Endothelial cell of umbilical vein (primary cell): ENCODE results near the gene ZCWPW1. TPM values are rescaled to one million over a fixed set of nuclear protein-coding genes. Genes with fewer than 3 reads are reported as not detected.
A peak's percentile ranks its signal among the peaks of the same experiment; 100 is the strongest.

Experiments
- Bru-seq: library from RNA; stranded (reverse); fragments of 400-500 nt; gene quantifications from one replicate; lab custom pipeline; 2021; lab: Mats Ljungman, UMichigan
- BruChase-seq, 2 experiments: library from RNA; stranded (reverse); fragments of 400-500 nt; gene quantifications; one replicate each; lab custom pipeline; 2021; lab: Mats Ljungman, UMichigan
- BruUV-seq: library from RNA; stranded (reverse); fragments of 400-500 nt; replicated peaks from 2 replicates; lab custom pipeline; 2021; lab: Mats Ljungman, UMichigan
- CTCF ChIA-PET: fragments of 300-600, 350-600 bp; sonication (Branson Sonifier 250); formaldehyde crosslinking; loops from one replicate; lab custom pipeline; 2021; ENCODE audit warnings: antibody characterized with exemption, inconsistent platforms; lab: Charles Lee
- POLR2A ChIA-PET: fragments of 300-600, 350-600 bp; sonication (Branson Sonifier 250); formaldehyde crosslinking; loops from one replicate; lab custom pipeline; 2021; ENCODE audit warnings: antibody characterized with exemption, inconsistent platforms; lab: Charles Lee
- DNase-seq: peaks from one replicate; pipeline ENCODE4 v3.0.0-alpha.2; 2011; ENCODE audit warnings: low read depth, low spot score
- FAIRE-seq: peaks from 2 replicates; lab custom pipeline; 2011; peaks lifted over from hg19 to GRCh38; lab: Jason Lieb, UNC
- H2AFZ ChIP-seq: 2 replicates; pipeline ENCODE4 v1.6.0; 2012; ENCODE audit warnings: low read depth, low read length, control low read depth, inconsistent platforms
- H3K27ac ChIP-seq: 2 replicates; pipeline ENCODE4 v1.5.1; 2011; ENCODE audit warnings: low read depth, mild to moderate bottlenecking, control low read depth, low read length, moderate library complexity; ENCODE audit not compliant: insufficient read depth
- H3K27me3 ChIP-seq, 2 experiments: 2 replicates each; pipeline versions ENCODE4 v1.6.0 to v1.6.1; 2011; ENCODE audit warnings: low read length in 2 of 2, mixed read lengths in 1 of 2; ENCODE audit not compliant: control insufficient read depth in 2 of 2, insufficient read depth in 2 of 2
- H3K36me3 ChIP-seq, 2 experiments: 2 replicates in 1 of 2; 3 replicates in 1 of 2; pipeline ENCODE4 v1.5.1; 2011; ENCODE audit warnings: low read length in 2 of 2, mild to moderate bottlenecking in 1 of 2, moderate library complexity in 1 of 2; ENCODE audit not compliant: control insufficient read depth in 2 of 2, insufficient read depth in 2 of 2; ENCODE audit errors: extremely low read depth in 1 of 2
- H3K4me1 ChIP-seq: 3 replicates; pipeline ENCODE4 v1.5.1; 2011; ENCODE audit warnings: mild to moderate bottlenecking, low read length; ENCODE audit not compliant: control insufficient read depth, insufficient read depth; ENCODE audit errors: extremely low read depth
- H3K4me2 ChIP-seq: 2 replicates; pipeline ENCODE4 v1.6.1; 2011; ENCODE audit warnings: low read length, control low read depth, mixed read lengths; ENCODE audit not compliant: insufficient read depth
- H3K4me3 ChIP-seq, 3 experiments: fragments of 200-600 bp in 1 of 3; sonication (generic), shearing (Covaris generic) in 1 of 3; replicated peaks in 1 of 3; 2 replicates each; pipeline ENCODE4 v1.5.1; 2011 to 2016; ENCODE audit warnings: control low read depth in 3 of 3, low read length in 3 of 3, mild to moderate bottlenecking in 2 of 3, inconsistent platforms in 1 of 3, low read depth in 1 of 3, moderate library complexity in 1 of 3; ENCODE audit not compliant: insufficient read depth in 1 of 3
- H3K79me2 ChIP-seq: 2 replicates; pipeline ENCODE4 v1.6.0; 2012; ENCODE audit warnings: low read length, inconsistent platforms; ENCODE audit not compliant: control insufficient read depth, insufficient read depth
- H3K9ac ChIP-seq: replicated peaks from 2 replicates; pipeline ENCODE3; 2011; ENCODE audit warnings: low read length, control low read depth; ENCODE audit not compliant: insufficient read depth; ENCODE audit errors: extremely low read depth
- H3K9me1 ChIP-seq: replicated peaks from 3 replicates; pipeline ENCODE4 v1.6.0; 2011; ENCODE audit warnings: mild to moderate bottlenecking, low read length; ENCODE audit not compliant: control insufficient read depth, insufficient read depth; ENCODE audit errors: extremely low read depth
- H3K9me3 ChIP-seq: replicated peaks from 2 replicates; pipeline ENCODE4 v1.5.1; 2012; ENCODE audit warnings: low read length, inconsistent platforms; ENCODE audit not compliant: control insufficient read depth, insufficient read depth
- H4K20me1 ChIP-seq: replicated peaks from 2 replicates; pipeline ENCODE3; 2011; ENCODE audit warnings: mild to moderate bottlenecking, low read length; ENCODE audit not compliant: control insufficient read depth, insufficient read depth; ENCODE audit errors: extremely low read depth
- CTCF ChIP-seq, 2 donors: IDR thresholded peaks; 1 replicate in 1 of 2; 2 replicates in 1 of 2; pipeline ENCODE4 v1.5.1; 2011; ENCODE audit warnings: low read length in 2 of 2, mild to moderate bottlenecking in 2 of 2, moderate library complexity in 2 of 2, control low read depth in 1 of 2, inconsistent platforms in 1 of 2, low read depth in 1 of 2; ENCODE audit not compliant: insufficient read depth in 1 of 2; ENCODE audit errors: extremely low read depth in 1 of 2
- EZH2 ChIP-seq: IDR thresholded peaks from 2 replicates; pipeline ENCODE4 v1.6.1; 2012; ENCODE audit warnings: borderline replicate concordance, low read depth, mild to moderate bottlenecking, moderate library complexity, low read length, inconsistent platforms; ENCODE audit not compliant: severe bottlenecking
- FOS ChIP-seq: IDR thresholded peaks from 2 replicates; pipeline ENCODE4 v1.6.1; 2011; ENCODE audit warnings: mild to moderate bottlenecking, low read length, moderate library complexity, borderline replicate concordance; ENCODE audit not compliant: insufficient read depth
- GATA2 ChIP-seq: IDR thresholded peaks from 2 replicates; pipeline ENCODE4 v1.7.0; 2011; ENCODE audit warnings: low read depth, mild to moderate bottlenecking, moderate library complexity, mixed read lengths, low read length; ENCODE audit not compliant: insufficient read length, insufficient read depth
- JUN ChIP-seq: IDR thresholded peaks from 2 replicates; pipeline ENCODE4 v1.6.1; 2011; ENCODE audit warnings: borderline replicate concordance, low read depth; ENCODE audit not compliant: insufficient read length, insufficient read depth
- MAX ChIP-seq: IDR thresholded peaks from 2 replicates; pipeline ENCODE4 v1.6.1; 2011; ENCODE audit not compliant: insufficient read depth, insufficient read length
- MYC ChIP-seq: IDR thresholded peaks from one replicate; pipeline ENCODE4 v1.6.1; 2011; ENCODE audit warnings: mild to moderate bottlenecking, low read depth, low read length
- POLR2A ChIP-seq: IDR thresholded peaks from 2 replicates; pipeline ENCODE4 v1.6.1; 2012; ENCODE audit warnings: low read depth, mild to moderate bottlenecking, control low read depth, low read length
- POLR2AphosphoS5 ChIP-seq: IDR thresholded peaks from 2 replicates; pipeline ENCODE4 v1.6.1; 2012; ENCODE audit warnings: low read depth, mild to moderate bottlenecking, control low read depth, low read length, moderate library complexity; ENCODE audit not compliant: insufficient read depth
- dilution Hi-C: fragments of 300-500 bp; cut with MboI; formaldehyde crosslinking; loops from one replicate; pipeline ENCODE4 v1.15.0; 2019; ENCODE audit warnings: low sequenced_read_pairs; ENCODE audit not compliant: extremely low pct_ligation_motif_present
- intact Hi-C: fragments of 100-400 bp; cut with micrococcal nuclease; formaldehyde crosslinking; loops from one replicate; pipeline ENCODE4 v1.10.0; 2022
- long read RNA-seq: library from polyadenylated mRNA; stranded (forward); transcript quantifications from one replicate; pipeline ENCODE4 v2.0.0, GENCODE V29; 2021
- polyA minus RNA-seq, 3 experiments: library from RNA; depleted of rRNA, polyadenylated mRNA; stranded (reverse); fragments of >200 nt; gene quantifications; 1 replicate in 1 of 3; 2 replicates in 2 of 3; pipeline ENCODE4 v1.2.3, GENCODE V29; 2011
- polyA plus RNA-seq, 4 experiments: library from polyadenylated mRNA; depleted of rRNA in 3 of 4; stranded (reverse) in 3 of 4; unstranded in 1 of 4; fragments of >200 nt; gene quantifications; 2 replicates each; pipeline versions ENCODE4 v1.2.1 to v1.2.3, GENCODE V29; 2011 to 2012; ENCODE audit warnings: missing spikeins in 1 of 4
- total RNA-seq: library from RNA; stranded (reverse); gene quantifications from 2 replicates; pipeline ENCODE4 v1.2.3, GENCODE V29; 2021

Gene ZCWPW1
- total RNA-seq, result 0.31 and 0.48 TPM in 2 replicates
- 0.30 and 0.32 TPM in 2 replicates for polyA plus RNA-seq
- 0.25 and 0.30 TPM in 2 replicates for polyA plus RNA-seq (2011; cell fraction: cytosol; rRNA removed)
- 0.99 and 1.3 TPM in 2 replicates for polyA plus RNA-seq (2011; cell fraction: nucleus; rRNA removed)
- 0.70 and 0.89 TPM in 2 replicates for polyA plus RNA-seq (2012)
- 0.41 TPM in 1 of 2 replicates, not detected in the other for polyA minus RNA-seq
- polyA minus RNA-seq (2011; cell fraction: cytosol; rRNA and poly(A)+ RNA removed), result 1.2 TPM
- polyA minus RNA-seq (2011; cell fraction: nucleus; rRNA and poly(A)+ RNA removed), result 0.91 TPM in 1 of 2 replicates, not detected in the other
- percentile 21 among the genes with signal in this experiment for Bru-seq, nascent RNA
- BruChase-seq, experiment 1, labeled RNA remaining after a 6-hour chase, result percentile 22 among the genes with signal in this experiment
- BruChase-seq, experiment 2, labeled RNA remaining after a 2-hour chase, result percentile 17 among the genes with signal in this experiment
- long read RNA-seq, partial matches to known transcripts, result 0 of 1 reads
- long read RNA-seq, other reads (novel, unspliced or antisense), result 1 of 1 reads

- peak within 1 kb of the TSS; percentile 55 to 80 (median 69) for H3K4me3 ChIP-seq
- H3K79me2 ChIP-seq, result peaks cover 31% of the 10 kb centered on the region
- H3K9me1 ChIP-seq, result no peaks in the 10 kb centered on the region
- peak; percentile 96 for DNase-seq
- peak within 1 kb of the TSS; percentile 89 for H3K27ac ChIP-seq
- no peaks in the 10 kb centered on the region for H3K9me3 ChIP-seq
- H3K4me2 ChIP-seq, result peak within 1 kb of the TSS; percentile 56
- no peaks in the 10 kb centered on the region for H3K27me3 ChIP-seq
- ChIA-PET CTCF (interaction anchor here (0.6 to 2.1 kb wide), 6 partner anchors 10 to 55 kb away, joined by 3 to 10 read pairs (median 5); partner anchors contain the start of gene NYAP1), POLR2A (interaction anchor here (0.6 to 3.1 kb wide), 25 partner anchors 8 to 302 kb away, joined by 3 to 59 read pairs (median 5); partner anchors contain the start of genes FBXO24, LRCH4, MBLAC1 and MOSPD3)
- intact Hi-C loops (loop anchor here (1.0 to 2.0 kb wide), 2 partner anchors 8 to 50 kb away; partner anchors contain the start of genes PPP1R35 and TSC22D4), dilution Hi-C loops (no loop called here)
- peak within 1 kb of the TSS; percentile 92 for H3K9ac ChIP-seq
- TSS peak; percentile 83 for BruUV-seq
- H3K36me3 ChIP-seq, result peaks cover 0 to 11% of the 10 kb centered on the region in 2 experiments
- FAIRE-seq, result peak; percentile 98
- TF ChIP-seq JUN, result no peak
- TF ChIP-seq GATA2, result no peak
- TF ChIP-seq POLR2AphosphoS5, result peak; percentile 99
- peak; percentile 99 for TF ChIP-seq POLR2A
- no peak for TF ChIP-seq MYC
- TF ChIP-seq MAX, result peak; percentile 95
- no peak for TF ChIP-seq EZH2
- no peak for TF ChIP-seq FOS
- no peak for TF ChIP-seq CTCF (IDR thresholded peaks at IDR 0.05; ENCODE audit: extremely low read depth in 1 of 2, insufficient read depth in 1 of 2, low read depth in 1 of 2, low read length in 2 of 2)
- H3K4me1 ChIP-seq, result peaks cover 19% of the 10 kb centered on the region
- H2AFZ ChIP-seq, result peak within 1 kb of the TSS; percentile 38
- no peaks in the 10 kb centered on the region for H4K20me1 ChIP-seq
These were observed at the start of gene ZCWPW1 for GRCh38 chr7:100428199-100428966. TSS of gene ZCWPW1 (minus strand) at chr7:100428703. CDS start at chr7:100420649, 8,054 bp downstream.
